K562 (cell line): ENCODE data around the gene AP1M2. TPM values are rescaled to one million over a fixed set of nuclear protein-coding genes. Genes with fewer than 3 reads are reported as not detected.
A peak's percentile ranks its signal among the peaks of the same experiment; 100 is the strongest.

Experiments used
- CBFA2T2 ChIP-seq: fragments of 450-650 bp; conservative IDR thresholded peaks from 2 replicates; pipeline ENCODE4 v1.6.1; 2017; ENCODE audit warnings: mild to moderate bottlenecking
- E2F6 ChIP-seq, 2 experiments: IDR thresholded peaks; 2 replicates each; pipeline ENCODE4 v1.6.1; 2011; ENCODE audit warnings: borderline replicate concordance in 1 of 2, control low read depth in 1 of 2, low read depth in 1 of 2, low read length in 1 of 2, mild to moderate bottlenecking in 1 of 2, mixed read lengths in 1 of 2, moderate library complexity in 1 of 2; ENCODE audit not compliant: insufficient read depth in 1 of 2, insufficient read length in 1 of 2, poor library complexity in 1 of 2, severe bottlenecking in 1 of 2; ENCODE audit errors: extremely low read depth in 1 of 2
- ELF1 ChIP-seq: fragments of 200-800 bp; sonication (Bioruptor generic); IDR thresholded peaks from 2 replicates; pipeline ENCODE4 v1.6.1; 2016; ENCODE audit warnings: missing genetic modification characterization, missing compliant biosample characterization
- GTF2A2 ChIP-seq: IDR thresholded peaks from 2 replicates; pipeline ENCODE4 v1.6.1; 2016; ENCODE audit warnings: mild to moderate bottlenecking, missing genetic modification characterization, missing compliant biosample characterization
- KLF6 ChIP-seq: fragments of 250-450 bp; sonication (Bioruptor Pico); IDR thresholded peaks from 2 replicates; pipeline ENCODE4 v1.4.0; 2020; ENCODE audit warnings: mild to moderate bottlenecking, moderate library complexity, borderline replicate concordance
- LARP7 ChIP-seq: fragments of 450-650 bp; IDR thresholded peaks from 2 replicates; pipeline ENCODE4 v1.6.1; 2016
- MCM2 ChIP-seq: fragments of 450-650 bp; IDR thresholded peaks from 2 replicates; pipeline ENCODE4 v1.6.1; 2017; ENCODE audit warnings: low read depth, mild to moderate bottlenecking
- NR4A1 ChIP-seq, 2 experiments: fragments of 250-450 bp in 1 of 2; fragments of 450-650 bp in 1 of 2; sonication (Bioruptor Pico) in 1 of 2; IDR thresholded peaks; 2 replicates each; pipeline versions ENCODE4 v1.4.0 to v1.6.1; 2016 to 2020; ENCODE audit warnings: mild to moderate bottlenecking in 2 of 2, missing compliant biosample characterization in 1 of 2, missing genetic modification characterization in 1 of 2, moderate library complexity in 1 of 2
- SMARCA4 ChIP-seq: fragments of 450-650 bp; IDR thresholded peaks from 2 replicates; pipeline ENCODE4 v1.6.1; 2016
- STAT5B ChIP-seq: fragments of 250-450 bp; sonication (Bioruptor Pico); IDR thresholded peaks from 2 replicates; pipeline ENCODE4 v1.8.0; 2021; ENCODE audit warnings: mild to moderate bottlenecking, inconsistent platforms
- TCFL5 ChIP-seq: fragments of 250-450 bp; sonication (Bioruptor Pico); conservative IDR thresholded peaks from 2 replicates; pipeline ENCODE4 v1.6.1; 2021; ENCODE audit warnings: mild to moderate bottlenecking, moderate library complexity, matching md5 sums
- TEAD1 ChIP-seq, 2 experiments: fragments of 450-650 bp in 1 of 2; sonication (generic) in 1 of 2; formaldehyde crosslinking; IDR thresholded peaks; 2 replicates each; pipeline versions ENCODE4 v1.4.0 to v1.8.0; 2020 to 2022; ENCODE audit warnings: mild to moderate bottlenecking in 2 of 2, missing genetic modification reagents in 1 of 2
- USF1 ChIP-seq: sonication (generic); formaldehyde crosslinking; IDR thresholded peaks from 2 replicates; pipeline ENCODE4 v1.9.0; 2022; ENCODE audit warnings: mild to moderate bottlenecking, missing genetic modification reagents
- ZBTB34 ChIP-seq: fragments of 250-450 bp; sonication (Bioruptor Pico); IDR thresholded peaks from 2 replicates; pipeline ENCODE4 v1.8.0; 2021; ENCODE audit warnings: mild to moderate bottlenecking, moderate library complexity
- ZNF133 ChIP-seq: fragments of 250-450 bp; sonication (Bioruptor Pico); IDR thresholded peaks from 2 replicates; pipeline ENCODE4 v1.4.0; 2020; ENCODE audit warnings: mild to moderate bottlenecking
- ZNF134 ChIP-seq: fragments of 250-450 bp; sonication (Bioruptor Pico); conservative IDR thresholded peaks from 2 replicates; pipeline ENCODE4 v1.4.0; 2020
- ZNF184 ChIP-seq: sonication (generic); formaldehyde crosslinking; IDR thresholded peaks from 2 replicates; pipeline ENCODE4 v1.5.0; 2020; ENCODE audit warnings: missing genetic modification reagents
- ZNF280B ChIP-seq: fragments of 250-450 bp; sonication (Bioruptor Pico); IDR thresholded peaks from 2 replicates; pipeline ENCODE4 v1.5.1; 2021; ENCODE audit warnings: mild to moderate bottlenecking
- ZNF384 ChIP-seq: IDR thresholded peaks from 2 replicates; pipeline ENCODE4 v1.6.1; 2012; ENCODE audit warnings: low read depth, low read length, improper control_type of control experiment
- ZNF57 ChIP-seq: fragments of 450-650 bp; formaldehyde crosslinking; IDR thresholded peaks from 2 replicates; pipeline ENCODE4 v1.4.0; 2020; ENCODE audit warnings: mild to moderate bottlenecking, moderate library complexity
- ZNF639 ChIP-seq, 2 experiments: fragments of 200-800 bp in 1 of 2; sonication (Bioruptor generic) in 1 of 2; sonication (generic) in 1 of 2; formaldehyde crosslinking in 1 of 2; IDR thresholded peaks in 1 of 2; conservative IDR thresholded peaks in 1 of 2; 2 replicates each; pipeline versions ENCODE4 v1.5.0 to v1.6.1; 2016 to 2020; ENCODE audit warnings: missing compliant biosample characterization in 1 of 2, missing genetic modification characterization in 1 of 2, missing genetic modification reagents in 1 of 2
- polyA plus RNA-seq, 8 experiments: library from polyadenylated mRNA; depleted of rRNA in 4 of 8; stranded (reverse) in 5 of 8; unstranded in 3 of 8; fragments of >200 nt; fragmentation: Nextera tagmentation in 2 of 8; fragmentation: Illumina TruSeq in 1 of 8; extraction: Ambion mirVana in 2 of 8; extraction: Trizol in 1 of 8; gene quantifications; 2 replicates each; pipeline versions ENCODE4 v1.2.1 to v1.2.3, GENCODE V29; 2011 to 2014; ENCODE audit warnings: inconsistent platforms in 1 of 8, missing spikeins in 1 of 8
- total RNA-seq, 7 experiments: library from RNA; depleted of rRNA in 6 of 7; stranded (reverse); fragments of >200 nt in 6 of 7; fragmentation: Illumina TruSeq in 2 of 7; extraction: Trizol in 2 of 7; gene quantifications; 2 replicates each; pipeline versions ENCODE4 v1.2.1 to v1.2.3, GENCODE V29; 2011 to 2021; ENCODE audit warnings: low replicate concordance in 1 of 7

Gene AP1M2
- total and polyA plus RNA-seq, 9 of the 15 experiments (the other 6 are each of a cell fraction or from before 2014, with no cell fraction given) = 0.33 to 1.4 (median 0.89) TPM; not detected in 1

- TF ChIP-seq ZNF280B (no peak), USF1 (no peak), SMARCA4 (no peak), ZNF133 (CRISPR knock-in tag) (no peak), CBFA2T2 (no peak), LARP7 (no peak), E2F6 (IDR thresholded peaks at IDR 0.05; ENCODE audit: borderline replicate concordance in 1 of 2, extremely low read depth in 1 of 2, insufficient read depth in 1 of 2, insufficient read length in 1 of 2, low read depth in 1 of 2, low read length in 1 of 2, poor library complexity in 1 of 2, severe bottlenecking in 1 of 2) (peak; percentile 98 to 100), ELF1 (tag) (peak; percentile 75), ZNF639 (CRISPR knock-in tag; conservative IDR thresholded peaks at IDR 0.05 in 1 of 2, IDR thresholded peaks at IDR 0.05 in 1 of 2) (peak in 1 of 2 experiments; percentile 95; a peak in 2 of 4 replicates), ZNF384 (no peak), NR4A1 (CRISPR knock-in tag; IDR thresholded peaks at IDR 0.05) (no peak), NR4A1 (tag; IDR thresholded peaks at IDR 0.05) (no peak), STAT5B (CRISPR knock-in tag) (no peak), KLF6 (CRISPR knock-in tag) (no peak), MCM2 (no peak), GTF2A2 (no peak), ZBTB34 (CRISPR knock-in tag) (no peak), ZNF134 (CRISPR knock-in tag) (no peak), TCFL5 (CRISPR knock-in tag) (no peak), TEAD1 (CRISPR knock-in tag; IDR thresholded peaks at IDR 0.05) (no peak; a peak in 1 of 4 replicates), ZNF57 (CRISPR knock-in tag) (no peak), ZNF184 (no peak)
These were observed 21.3 kb downstream of the AP1M2 start, which contains the start of gene KRI1 (continued) for GRCh38 chr19:10565567-10566407.
